Erythroblast (primary cell): ENCODE measurements around the gene CUL1.

ENCODE experiments used
- GATA1 ChIP-seq: IDR thresholded peaks from 2 replicates; pipeline ENCODE4 v1.6.1; 2011; ENCODE audit warnings: low read depth, mild to moderate bottlenecking, control low read depth, low read length, moderate library complexity
- POLR2A ChIP-seq: IDR thresholded peaks from 2 replicates; pipeline ENCODE4 v1.6.1; 2011; ENCODE audit warnings: mild to moderate bottlenecking, low read length

DNA sequence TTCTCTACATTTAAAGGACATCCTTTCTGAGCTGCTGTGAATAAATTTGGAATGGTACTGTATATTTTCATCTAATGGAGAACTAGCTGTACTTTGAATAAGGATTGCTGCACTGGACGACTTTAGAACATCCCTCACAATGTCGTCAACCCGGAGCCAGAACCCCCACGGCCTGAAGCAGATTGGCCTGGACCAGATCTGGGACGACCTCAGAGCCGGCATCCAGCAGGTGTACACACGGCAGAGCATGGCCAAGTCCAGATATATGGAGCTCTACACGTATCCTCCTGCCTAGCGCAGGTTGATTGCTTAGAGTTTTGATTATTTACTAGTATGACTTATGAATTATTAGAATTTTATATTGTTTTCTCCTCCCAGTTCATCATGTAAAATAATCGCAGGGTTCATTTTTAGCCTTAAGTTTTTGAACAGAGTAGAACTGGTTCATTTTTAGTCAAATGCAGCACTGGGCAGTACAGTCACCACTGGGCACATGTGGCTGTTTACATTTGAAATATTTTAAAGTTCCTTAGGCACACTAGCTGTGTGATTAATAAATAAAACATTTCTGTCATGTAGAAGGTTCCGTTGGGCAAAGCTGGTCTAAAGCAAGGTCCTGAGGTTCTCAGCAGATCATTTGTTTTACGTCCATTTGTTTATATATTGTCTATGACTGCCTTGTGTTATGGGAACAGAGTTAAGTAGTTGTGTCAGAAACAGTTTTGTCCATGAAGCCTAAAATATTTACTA, 31.5 kb downstream of the CUL1 start:
- no peak for TF ChIP-seq POLR2A
- TF ChIP-seq GATA1, result no peak
